Anterior cingulate cortex (tissue), 58 donors: Measurements from ENCODE around the gene FAM118A.

Source experiments
- DNase-seq, 58 donors: peaks; one replicate each; lab custom pipeline; 2025; lab: John Stamatoyannopoulos, UW

The FAM118A gene

DNA sequence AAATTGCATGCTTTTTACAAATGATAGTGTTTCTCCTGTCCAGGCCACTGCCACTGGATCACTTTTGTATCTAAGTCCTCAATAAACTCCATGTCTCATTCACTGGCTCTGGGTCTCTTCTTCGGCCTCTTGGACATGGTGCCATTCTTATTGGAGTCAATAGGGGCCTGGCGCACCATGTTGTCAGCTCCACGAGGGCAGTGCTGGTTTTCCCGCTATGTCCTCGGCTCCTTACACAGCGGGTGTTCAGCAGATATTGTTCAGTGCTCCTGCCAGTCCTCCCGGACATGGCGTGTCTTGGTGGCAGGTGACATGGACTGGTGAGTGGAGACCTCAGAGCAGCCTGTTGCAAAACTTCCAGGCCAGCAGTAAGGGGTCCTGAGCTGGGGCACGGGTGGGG, 3.6 kb upstream of the FAM118A start:
- DNase-seq, result no peak

DNA sequence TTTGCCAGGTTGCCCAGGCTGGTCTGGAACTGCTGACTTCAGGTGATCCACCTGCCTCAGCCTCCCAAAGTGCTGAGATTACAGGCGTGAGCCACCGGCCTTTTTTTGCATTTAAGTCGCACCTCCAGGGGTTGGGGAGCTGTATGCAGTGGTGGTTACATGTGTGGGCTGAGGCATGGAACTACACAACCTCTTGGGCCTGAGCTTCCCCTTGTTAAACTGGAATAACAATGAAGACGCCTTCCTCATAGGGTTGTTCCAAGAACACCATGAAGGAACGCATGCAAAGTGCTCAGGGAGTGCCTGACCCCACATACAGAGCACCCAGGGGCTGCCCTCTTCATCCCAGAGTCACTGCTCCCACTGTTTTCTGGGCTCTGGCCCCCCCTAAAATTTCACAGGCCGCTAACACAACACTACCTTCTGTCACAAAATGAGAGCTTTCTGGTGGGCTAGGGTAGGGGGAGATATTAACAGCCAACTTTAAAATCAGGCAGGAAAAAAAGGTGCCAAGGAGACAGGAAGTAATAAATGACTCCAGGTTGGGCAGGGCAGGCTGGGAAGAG, 1.3 kb upstream of the FAM118A start:
- no peak for DNase-seq

DNA sequence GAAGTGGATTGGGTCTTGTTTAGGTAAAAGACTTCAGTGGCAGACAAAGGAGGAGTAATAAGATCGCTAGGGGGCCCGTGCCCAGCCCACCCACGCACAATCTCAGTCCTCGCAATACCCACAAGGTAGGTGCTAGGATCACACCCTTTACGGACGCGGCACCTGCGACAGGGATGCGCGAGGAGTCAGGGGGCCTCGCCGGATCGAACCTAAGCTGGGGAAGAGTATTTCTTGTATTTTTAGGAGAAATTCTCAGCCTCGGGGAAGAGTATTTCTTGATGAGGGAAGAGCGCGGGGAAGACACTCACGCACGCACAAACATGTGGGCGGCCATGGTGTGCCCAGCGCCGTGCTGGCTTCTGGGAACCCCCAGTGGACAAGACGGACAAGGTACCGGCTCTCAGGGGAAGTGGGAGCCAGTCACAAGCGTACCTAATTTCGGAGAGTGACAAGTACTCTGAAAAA, 745 bp upstream of the FAM118A start:
- DNase-seq, result peak in 3 of 58 donors; percentile 31 to 54 (median 44)

DNA sequence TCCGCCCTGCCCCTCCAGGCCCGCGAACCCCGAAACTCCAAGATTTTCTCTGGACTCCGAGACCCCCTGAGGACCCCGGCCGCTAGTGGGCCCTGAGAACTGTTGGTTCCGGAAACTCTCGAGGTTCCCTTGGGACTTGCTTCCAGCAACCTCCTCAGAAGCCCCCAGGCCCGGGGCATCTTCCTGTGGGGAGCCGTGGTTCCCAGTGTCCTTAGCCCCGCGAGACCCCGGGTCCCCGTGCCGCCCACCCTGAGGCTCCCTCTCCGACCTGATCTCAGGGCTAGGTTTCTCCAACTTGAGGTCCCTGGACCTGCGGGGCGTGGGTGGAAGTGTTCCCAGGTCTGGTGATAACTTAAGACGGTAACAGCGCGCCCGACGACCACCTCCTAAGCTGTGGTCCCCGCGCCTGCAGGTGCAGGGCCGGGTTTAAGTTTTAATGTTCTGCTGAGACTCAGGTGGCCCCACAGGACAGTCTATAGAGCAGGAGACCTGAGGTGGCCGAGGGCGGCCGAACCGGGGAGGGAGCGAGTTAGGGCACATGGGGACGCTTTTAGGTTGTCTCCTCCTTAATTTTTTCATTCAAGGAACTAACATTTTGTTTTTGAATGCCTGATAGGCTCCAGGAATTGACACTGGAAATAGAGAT, 720 bp downstream of the FAM118A start:
- no peak for DNase-seq

DNA sequence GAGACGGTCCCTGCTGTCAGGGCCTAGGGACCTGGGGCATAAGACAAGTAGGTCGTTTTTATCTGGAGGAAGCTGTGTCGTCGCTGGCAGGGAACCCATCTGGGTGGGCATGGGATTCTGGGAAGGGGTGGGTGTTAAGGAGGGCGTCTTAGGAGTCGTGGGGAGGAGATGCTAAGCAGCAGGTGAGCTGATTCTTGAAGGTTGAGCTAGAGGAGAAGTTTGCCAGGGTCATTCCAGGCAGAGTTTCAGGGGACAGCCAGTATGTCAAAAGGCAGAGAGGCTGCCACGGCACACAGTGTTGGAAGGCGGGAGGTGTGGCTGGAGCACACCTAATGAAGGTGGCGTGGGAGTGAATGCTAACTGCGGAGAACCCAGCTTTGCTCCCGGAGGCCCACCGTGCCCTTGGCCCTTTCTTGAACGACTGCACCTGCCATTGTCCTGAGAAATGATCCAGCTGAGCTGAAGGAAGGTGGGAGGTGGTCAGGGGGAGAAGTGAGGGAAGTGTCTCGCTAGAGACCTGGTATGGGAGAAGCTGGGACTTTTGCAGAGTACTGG, 1.3 kb downstream of the FAM118A start:
- DNase-seq, result no peak

DNA sequence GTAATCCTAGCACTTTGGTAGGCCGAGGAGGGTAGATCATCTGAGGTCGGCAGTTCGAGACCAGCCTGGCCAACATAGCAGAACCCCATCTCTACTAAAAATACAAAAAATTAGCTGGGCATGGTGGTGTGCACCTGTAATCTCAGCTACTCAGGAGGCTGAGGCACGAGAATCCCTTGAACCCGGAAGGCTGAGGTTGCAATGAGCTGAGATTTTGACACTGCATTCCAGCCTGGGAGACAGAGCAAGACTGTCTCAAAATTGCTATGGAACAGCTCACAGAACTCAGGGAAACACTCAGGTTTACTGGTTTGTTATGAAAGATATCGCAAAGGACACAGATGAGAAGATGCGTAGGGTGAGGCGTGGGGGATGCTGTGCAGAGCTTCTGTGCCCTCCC, 2.7 kb downstream of the FAM118A start:
- DNase-seq, result no peak

DNA sequence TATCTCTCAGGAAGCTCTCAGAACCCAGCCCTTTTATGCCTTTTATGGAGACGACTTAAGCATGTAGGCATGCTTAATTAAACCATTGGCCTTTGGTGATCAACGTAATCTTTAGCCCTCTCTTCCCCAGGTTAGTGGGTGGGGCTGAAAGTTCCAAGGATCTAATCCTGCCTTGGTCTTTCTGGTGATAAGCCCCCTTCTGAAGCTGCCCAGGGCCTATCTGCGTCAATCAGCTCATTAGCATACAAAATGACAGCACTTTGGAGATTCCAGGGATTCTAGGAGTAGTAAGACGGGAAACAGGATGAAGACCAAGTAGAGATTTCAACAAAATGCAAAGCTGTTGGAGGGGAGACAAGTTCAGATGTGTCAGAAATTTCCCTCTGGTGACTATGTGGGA, 3.1 kb downstream of the FAM118A start:
- DNase-seq, result no peak

DNA sequence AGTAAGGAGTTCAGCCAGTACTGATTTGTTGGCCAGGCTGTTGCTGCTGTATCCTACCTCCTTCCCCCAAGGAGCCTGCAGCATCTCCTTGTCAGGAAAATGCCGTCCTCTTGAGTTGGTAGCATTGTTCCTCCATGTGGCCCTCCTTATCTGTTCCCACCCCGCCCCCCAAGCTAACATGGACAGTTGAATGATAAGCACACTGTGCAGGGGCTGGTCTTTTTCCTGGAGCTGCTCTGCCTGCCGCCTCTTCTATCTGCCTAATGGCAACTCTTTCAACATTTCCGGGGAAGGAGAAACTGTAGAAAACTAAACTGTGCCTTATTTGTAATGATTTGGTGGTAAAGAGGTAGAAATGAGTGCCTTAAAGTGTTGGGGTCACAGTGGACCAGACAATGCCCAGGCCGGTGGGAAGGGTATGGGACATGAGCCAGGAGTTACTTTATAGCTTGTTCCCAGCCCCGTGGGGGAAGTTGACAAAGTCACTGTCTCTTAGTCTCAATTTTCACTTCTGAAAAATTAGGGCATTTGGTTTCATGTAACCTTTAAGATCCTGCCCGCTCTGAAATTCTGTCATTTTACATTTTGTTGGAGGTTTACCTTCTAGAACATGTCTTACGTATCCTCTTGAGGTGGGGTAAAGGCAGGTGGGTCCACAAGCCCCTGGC, 4.5 kb downstream of the FAM118A start:
- no peak for DNase-seq

DNA sequence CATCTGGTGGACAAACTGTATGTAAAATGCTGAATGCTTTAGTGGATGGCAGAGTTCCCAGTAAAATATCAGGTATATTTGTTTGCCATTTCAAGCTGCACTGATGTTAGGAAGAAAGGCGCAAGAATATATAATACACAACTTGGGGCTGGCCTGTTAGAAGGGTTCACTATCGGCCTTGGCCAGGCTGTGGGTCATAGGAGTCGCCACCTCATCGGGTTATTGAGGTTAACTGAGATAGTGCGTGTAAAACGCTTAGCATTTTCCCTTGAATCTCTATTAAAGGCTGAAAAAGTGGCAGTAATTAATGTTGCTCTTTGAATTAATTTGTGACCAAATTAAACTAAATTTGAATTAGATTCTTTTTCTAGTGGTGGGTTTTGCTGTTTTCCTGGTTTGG, 5.1 kb downstream of the FAM118A start:
- no peak for DNase-seq

DNA sequence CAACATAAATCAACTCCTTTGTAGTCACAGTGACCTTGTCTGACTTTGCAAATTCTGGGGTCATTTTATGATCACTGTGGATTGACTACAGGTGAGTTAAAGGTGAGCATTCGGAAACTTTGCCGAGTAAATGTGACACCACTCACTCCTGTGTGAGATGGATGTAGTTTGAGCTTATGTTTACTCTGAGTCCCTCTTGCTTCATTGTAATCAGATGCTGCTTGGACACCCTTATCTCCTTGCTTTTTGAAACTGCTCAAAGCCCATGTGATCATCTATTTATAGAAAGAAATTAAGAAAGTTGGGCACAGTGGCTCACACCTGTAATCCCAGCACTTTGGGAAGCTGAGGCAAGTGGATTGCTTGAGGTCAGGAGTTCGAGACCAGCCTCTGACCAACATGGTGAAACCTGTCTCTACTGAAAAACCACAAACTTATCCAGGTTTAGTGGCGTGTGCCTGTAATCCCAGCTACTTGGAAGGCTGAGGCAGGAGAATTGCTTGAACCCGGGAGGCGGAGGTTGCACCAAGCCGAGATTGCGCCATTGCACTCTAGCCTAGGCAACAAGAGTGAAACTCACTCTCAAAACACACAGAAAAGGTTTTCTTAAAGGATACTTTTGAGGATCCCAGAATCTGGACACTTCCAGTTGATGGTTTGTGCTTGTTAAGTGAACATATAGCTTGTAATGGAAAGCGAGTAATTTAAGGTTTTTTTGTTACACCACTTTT, 7.2 kb downstream of the FAM118A start:
- DNase-seq, result no peak

DNA sequence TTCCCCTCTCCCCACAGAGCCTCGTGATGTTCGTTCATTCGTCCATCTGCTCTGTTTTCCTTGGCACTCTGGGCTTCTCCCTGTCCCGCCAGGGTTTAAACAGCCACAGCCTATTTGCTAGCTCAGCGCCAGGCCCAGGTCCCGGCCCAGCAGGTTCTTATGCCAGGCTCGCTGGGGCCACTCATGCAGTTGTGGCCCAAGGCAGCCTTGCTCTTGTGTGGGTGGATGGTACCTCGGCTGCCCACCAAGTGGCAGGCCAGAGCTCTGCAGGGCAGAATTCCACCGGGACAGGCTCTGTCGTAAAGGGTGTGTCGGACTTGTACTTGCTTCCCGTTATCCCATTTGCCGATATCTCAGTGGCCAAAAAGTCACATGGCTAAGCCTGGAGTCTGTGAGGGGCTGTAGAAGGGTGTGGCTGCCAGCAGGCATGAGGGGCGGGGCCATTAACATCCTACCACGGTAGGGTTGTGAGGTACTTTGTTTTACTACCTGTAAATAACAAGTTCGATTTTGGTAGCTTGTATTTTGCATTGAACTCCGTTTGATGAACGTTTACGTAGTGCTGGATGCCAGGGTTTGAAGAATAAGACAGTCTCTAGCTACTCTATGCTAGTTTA, 7.9 kb downstream of the FAM118A start:
- DNase-seq, result peak in 29 of 58 donors; percentile 4 to 52 (median 25)

DNA sequence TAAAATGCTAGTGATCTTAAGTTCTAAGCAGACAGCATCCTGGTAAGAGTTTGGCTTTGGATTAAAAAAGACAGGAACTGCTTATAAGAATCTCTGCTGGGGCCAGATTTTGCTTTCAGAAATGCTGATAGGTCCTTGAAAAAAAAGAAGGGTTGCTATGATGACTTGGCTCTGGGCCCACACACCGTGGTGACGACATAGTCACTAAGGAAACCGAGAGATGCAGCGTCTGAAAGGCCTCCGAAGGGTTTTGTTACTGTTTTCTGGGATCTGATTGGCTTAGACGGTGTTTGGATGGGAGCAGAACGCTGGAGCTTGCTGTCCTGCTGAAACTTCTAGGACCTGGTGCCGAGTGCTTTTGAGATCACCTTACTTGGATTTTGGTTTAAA, 8.4 kb downstream of the FAM118A start:
- peak in 48 of 58 donors; percentile 9 to 82 (median 48) for DNase-seq

DNA sequence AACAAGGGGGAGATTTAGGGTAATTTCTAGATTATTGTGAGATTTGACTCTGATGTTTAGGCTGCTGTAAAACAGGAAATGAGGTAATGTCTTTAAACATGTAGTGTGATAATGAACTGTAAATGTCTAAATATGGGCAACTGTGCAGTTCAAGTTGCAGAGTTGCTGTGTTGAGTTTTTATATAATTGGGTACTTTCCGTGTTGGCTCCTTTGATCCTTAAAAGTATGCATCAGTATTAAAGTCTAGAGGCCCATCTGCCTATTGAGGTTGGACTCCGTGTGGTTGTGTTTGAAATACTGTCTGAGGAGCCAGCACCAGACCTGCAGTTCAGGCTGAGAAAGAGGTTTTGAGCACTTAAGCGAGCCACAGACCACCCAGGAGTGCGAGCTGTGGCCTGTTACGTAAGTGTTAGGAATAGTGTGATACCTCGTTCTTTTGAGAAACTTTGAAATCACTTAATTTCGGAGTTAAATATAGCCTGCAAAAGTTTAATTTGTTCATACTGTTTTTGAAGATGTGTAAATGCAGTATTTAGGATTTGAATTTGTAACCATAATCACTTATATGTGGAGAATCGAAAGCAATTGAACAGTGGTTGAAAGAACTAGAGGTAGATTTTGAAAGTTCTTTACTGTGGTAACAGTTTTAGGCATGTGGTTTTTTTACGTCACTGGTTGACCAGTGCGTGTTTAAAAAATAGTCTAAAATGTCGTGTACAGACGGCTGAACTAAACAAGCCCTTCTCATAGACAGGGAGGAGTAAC, 9.0 kb downstream of the FAM118A start:
- no peak for DNase-seq

DNA sequence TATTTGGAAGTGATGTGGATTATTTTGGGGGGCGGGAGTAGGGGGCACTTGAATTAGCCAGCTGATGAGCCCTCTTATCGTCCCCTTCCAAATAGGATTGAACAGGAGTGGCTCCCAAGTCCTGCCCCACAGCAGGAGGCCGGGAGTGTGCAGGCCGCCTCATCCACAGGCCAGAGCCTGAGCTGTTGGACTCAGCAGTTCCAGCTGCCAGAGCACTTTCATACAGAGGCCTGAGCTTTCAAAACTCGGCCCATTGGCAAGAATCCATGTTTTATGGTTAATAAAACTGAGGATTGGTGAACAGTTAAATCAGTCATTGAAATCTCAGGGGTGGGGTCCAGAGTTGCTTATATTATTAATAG, 9.6 kb downstream of the FAM118A start:
- no peak for DNase-seq

DNA sequence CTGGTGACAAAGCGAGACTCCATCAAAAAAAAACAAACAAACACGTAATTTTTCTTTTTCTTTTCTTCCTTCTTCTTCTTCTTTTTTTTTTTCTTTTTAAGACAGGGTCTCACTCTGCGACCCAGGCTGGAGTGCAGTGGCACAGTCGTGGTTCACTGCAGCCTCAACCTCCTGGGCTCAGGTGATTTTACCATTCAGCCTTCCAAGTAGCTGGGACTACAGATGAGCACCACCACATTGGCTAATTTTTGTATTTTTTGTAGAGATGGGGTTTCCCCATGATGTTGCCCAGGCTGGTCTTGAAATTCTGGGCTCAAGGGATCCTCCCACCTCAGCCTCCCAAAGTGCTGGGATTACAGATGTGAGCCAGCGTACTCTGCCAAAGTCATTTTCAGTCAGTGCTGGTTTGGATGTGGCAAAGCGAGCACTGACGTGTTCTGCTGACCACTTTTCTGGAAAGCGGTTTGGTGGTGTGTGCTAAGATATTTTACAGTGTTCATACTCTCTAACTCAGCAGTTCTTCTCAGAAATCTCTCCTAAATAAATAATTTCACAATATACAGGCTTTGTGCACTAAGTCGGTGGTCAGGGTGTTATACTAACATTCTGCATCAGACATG, 10.7 kb downstream of the FAM118A start:
- no peak for DNase-seq

DNA sequence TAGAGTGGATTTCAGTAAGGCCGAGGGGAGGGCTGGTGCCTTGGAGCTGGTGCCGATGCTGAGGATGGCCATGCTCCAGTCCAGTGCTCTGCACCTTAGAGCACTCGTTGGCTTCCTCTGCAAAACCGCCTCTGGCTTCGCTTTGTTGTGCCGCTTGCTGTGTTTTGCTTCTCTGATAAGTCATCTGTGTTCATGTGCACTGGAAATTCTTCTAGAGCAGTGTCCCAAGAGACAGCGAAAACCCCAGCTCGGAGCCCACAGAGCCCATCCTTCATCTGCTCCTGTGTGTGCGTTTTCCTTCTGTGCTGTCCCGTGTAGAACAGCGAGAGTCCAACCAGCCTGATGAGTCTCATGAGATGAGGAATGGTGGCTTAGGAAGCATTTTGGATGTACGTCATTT, 12.1 kb downstream of the FAM118A start:
- no peak for DNase-seq

DNA sequence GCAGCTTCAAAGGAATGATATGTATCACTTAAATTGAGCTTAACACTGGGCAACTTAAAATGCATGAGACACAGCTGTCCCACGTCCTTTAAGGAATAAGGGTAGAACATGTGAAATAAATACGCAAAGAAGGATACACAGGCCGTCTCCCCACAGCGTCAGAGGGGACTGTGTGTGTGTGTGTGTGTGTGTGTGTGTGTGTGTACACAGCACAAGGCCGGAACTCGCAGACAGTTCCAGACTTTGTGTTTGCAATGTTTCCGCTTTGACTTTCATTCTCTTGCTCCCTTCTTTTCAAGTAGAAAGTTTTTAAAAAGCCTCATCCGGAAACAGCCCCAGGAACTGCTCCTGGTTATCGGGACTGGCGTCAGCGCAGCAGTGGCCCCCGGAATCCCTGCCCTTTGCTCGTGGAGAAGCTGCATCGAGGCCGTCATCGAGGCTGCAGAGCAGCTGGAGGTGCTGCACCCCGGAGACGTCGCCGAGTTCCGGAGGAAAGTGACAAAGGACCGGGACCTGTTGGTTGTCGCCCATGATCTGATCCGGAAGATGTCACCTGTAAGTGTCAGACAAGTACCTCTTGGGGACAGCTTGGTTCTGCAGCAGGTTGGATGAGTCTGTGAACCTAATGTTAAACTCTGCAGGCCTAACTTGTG, 13.3 kb downstream of the FAM118A start:
- DNase-seq, result no peak

DNA sequence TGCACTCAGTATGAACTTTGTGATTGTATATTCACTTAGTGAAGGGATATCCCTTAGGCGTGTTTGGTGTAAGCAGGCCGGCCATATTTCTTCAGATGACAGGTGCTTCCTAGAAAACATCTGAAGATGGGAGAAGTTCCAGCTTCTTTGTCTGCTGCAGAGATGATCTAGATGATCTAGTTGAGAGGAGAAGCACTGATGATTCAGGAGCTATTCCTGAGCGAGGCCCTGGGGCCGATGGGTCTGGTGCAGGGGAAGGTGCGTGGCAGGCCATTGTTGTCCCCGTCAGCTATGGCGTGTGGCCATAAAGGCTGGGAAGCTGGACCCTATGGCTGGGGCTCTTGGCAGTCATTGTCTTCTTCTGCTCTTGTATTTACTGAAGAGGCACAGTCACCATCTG, 14.0 kb downstream of the FAM118A start:
- DNase-seq, result no peak

DNA sequence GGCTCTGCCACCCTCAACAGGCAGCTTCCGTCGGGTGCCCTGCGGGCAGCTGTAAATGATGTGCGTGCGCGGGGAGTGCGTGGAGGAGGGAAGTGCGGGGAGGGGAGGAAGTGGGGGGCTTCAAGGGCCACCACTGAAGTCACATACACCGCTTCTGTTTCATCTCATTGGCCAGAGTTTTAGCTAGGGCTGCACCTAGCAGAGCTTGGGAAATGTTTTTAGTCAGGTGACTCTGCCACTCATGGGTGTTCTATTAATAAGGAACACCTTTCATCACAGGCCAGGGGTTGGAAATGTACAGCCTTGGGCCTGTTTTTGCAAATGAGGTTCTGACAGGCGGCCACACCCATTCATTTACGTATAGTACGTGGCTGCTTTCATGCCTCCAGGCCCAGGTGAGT, 14.6 kb downstream of the FAM118A start:
- DNase-seq, result no peak
